ENCODE results near the gene FKRP. TPM values are rescaled to one million over a fixed set of nuclear protein-coding genes. Genes with fewer than 3 reads are reported as not detected.

The FKRP gene
- polyA plus RNA-seq, 1 donor (not counting 4 experiments of a cell fraction or from before 2014, with no cell fraction given) = 6.1 TPM

DNA sequence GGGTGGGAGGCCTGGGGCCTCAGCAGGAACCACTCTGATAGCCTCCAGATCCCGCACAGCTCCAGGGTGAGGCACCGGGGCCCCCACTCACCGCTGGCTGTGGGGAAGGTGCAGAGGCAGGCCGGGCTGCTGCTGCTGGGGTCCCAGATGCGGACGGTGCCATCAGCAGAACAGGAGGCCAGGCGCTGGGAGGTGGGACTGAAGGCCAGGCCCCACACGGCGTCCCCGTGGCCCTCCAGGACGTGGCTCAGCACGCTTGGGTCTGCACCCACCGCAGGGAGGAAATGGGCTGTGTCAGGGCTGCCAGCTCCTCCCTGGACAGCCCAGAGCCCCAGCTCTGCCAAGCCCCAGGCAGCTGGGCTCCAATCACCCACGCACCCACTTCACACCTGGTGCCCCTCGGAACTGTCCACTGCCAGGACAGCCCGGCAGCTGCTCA, 22.8 kb upstream of the FKRP start:
- dilution Hi-C loops (cut with MboI; ENCODE audit: extremely low pct_ligation_motif_present, low sequenced_read_pairs) = no loop called here
- Histone ChIP-seq H3K27ac (ENCODE audit: control insufficient read depth, insufficient read depth, low read length) (no peak overlapping the region), H4K20me1 (ENCODE audit: control insufficient read depth, extremely low read depth, insufficient read depth, low read length) (peaks cover 8% of the 10 kb centered on the region), H3K4me2 (ENCODE audit: control insufficient read depth, extremely low read depth, insufficient read depth, low read depth, low read length) (no peak overlapping the region), H3K27me3 (ENCODE audit: control insufficient read depth, extremely low read depth, insufficient read depth, low read length) (no peaks in the 10 kb centered on the region), H3K36me3 (ENCODE audit: control insufficient read depth in 2 of 2, extremely low read depth in 1 of 2, insufficient read depth in 2 of 2, low read length in 2 of 2) (peaks cover 58 to 68% of the 10 kb centered on the region in 2 experiments), H3K9ac (ENCODE audit: control insufficient read depth, extremely low read depth, insufficient read depth, low read length) (no peak overlapping the region), H3K4me1 (ENCODE audit: control insufficient read depth, extremely low read depth, insufficient read depth, low read length) (peaks cover 2% of the 10 kb centered on the region), H3K4me3 (ENCODE audit: control insufficient read depth in 2 of 3, extremely low read depth in 1 of 3, insufficient read depth in 2 of 3, low read depth in 1 of 3, low read length in 3 of 3) (no peak overlapping the region), H3K9me1 (ENCODE audit: control insufficient read depth, extremely low read depth, insufficient read depth, low read length) (no peaks in the 10 kb centered on the region), H2AFZ (ENCODE audit: control insufficient read depth, low read length) (no peak overlapping the region), H3K79me2 (ENCODE audit: control insufficient read depth, insufficient read depth, low read length) (peaks cover 7% of the 10 kb centered on the region), H3K9me3 (ENCODE audit: control insufficient read depth, low read depth, low read length) (no peaks in the 10 kb centered on the region)
- DNase-seq (ENCODE audit: low read depth, low spot score) = no peak
- TF ChIP-seq EZH2 (IDR thresholded peaks at IDR 0.05; ENCODE audit: low read length) = no peak
- TF ChIP-seq, protein P1, sequence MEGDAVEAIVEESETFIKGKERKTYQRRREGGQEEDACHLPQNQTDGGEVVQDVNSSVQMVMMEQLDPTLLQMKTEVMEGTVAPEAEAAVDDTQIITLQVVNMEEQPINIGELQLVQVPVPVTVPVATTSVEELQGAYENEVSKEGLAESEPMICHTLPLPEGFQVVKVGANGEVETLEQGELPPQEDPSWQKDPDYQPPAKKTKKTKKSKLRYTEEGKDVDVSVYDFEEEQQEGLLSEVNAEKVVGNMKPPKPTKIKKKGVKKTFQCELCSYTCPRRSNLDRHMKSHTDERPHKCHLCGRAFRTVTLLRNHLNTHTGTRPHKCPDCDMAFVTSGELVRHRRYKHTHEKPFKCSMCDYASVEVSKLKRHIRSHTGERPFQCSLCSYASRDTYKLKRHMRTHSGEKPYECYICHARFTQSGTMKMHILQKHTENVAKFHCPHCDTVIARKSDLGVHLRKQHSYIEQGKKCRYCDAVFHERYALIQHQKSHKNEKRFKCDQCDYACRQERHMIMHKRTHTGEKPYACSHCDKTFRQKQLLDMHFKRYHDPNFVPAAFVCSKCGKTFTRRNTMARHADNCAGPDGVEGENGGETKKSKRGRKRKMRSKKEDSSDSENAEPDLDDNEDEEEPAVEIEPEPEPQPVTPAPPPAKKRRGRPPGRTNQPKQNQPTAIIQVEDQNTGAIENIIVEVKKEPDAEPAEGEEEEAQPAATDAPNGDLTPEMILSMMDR (optimal IDR thresholded peaks at IDR 0.05 in 1 of 3, IDR thresholded peaks at IDR 0.05 in 1 of 3, conservative IDR thresholded peaks at IDR 0.05 in 1 of 3; ENCODE audit: extremely low read depth in 1 of 3, insufficient read depth in 2 of 3, low read length in 3 of 3) = no peak
- FAIRE-seq = no peak

DNA sequence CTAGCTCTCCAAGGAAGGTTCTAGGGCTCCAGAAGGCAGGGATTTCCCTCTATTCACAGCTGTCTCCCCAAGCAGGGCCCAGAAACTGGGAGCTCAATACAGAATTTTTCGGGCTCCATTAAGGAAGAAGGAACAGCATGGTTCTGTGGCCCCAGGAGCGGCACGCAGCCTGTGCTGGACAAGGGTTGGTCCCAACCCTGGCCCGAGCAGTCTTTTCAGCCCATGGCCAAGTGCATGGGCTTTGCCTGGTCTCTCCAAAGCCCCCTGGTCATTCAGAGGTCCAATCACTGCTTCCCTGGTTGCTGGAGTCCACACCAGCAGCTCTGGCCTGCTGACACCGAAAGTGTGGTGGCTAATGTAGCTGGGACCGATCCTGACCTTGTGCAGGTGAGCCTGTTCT, 22.4 kb upstream of the FKRP start:
- no peak overlapping the region for H3K4me3 ChIP-seq (ENCODE audit: control insufficient read depth in 2 of 3, extremely low read depth in 1 of 3, insufficient read depth in 2 of 3, low read depth in 1 of 3, low read length in 3 of 3)
- H3K79me2 ChIP-seq (ENCODE audit: control insufficient read depth, insufficient read depth, low read length) = peaks cover 11% of the 10 kb centered on the region
- peaks cover 60 to 73% of the 10 kb centered on the region in 2 experiments for H3K36me3 ChIP-seq (ENCODE audit: control insufficient read depth in 2 of 2, extremely low read depth in 1 of 2, insufficient read depth in 2 of 2, low read length in 2 of 2)
- FAIRE-seq (no peak), DNase-seq (ENCODE audit: low read depth, low spot score) (no peak)
- TF ChIP-seq, protein P1 (optimal IDR thresholded peaks at IDR 0.05 in 1 of 3, IDR thresholded peaks at IDR 0.05 in 1 of 3, conservative IDR thresholded peaks at IDR 0.05 in 1 of 3; ENCODE audit: extremely low read depth in 1 of 3, insufficient read depth in 2 of 3, low read length in 3 of 3) = no peak
- no peak for TF ChIP-seq EZH2 (IDR thresholded peaks at IDR 0.05; ENCODE audit: low read length)
- no peaks in the 10 kb centered on the region for H3K4me1 ChIP-seq (ENCODE audit: control insufficient read depth, extremely low read depth, insufficient read depth, low read length)
- peaks cover 12% of the 10 kb centered on the region for H4K20me1 ChIP-seq (ENCODE audit: control insufficient read depth, extremely low read depth, insufficient read depth, low read length)
- no peaks in the 10 kb centered on the region for H3K9me3 ChIP-seq (ENCODE audit: control insufficient read depth, low read depth, low read length)
- H3K27ac ChIP-seq (ENCODE audit: control insufficient read depth, insufficient read depth, low read length) = no peak overlapping the region
- dilution Hi-C loops (cut with MboI; ENCODE audit: extremely low pct_ligation_motif_present, low sequenced_read_pairs) = no loop called here
- no peak overlapping the region for H3K9ac ChIP-seq (ENCODE audit: control insufficient read depth, extremely low read depth, insufficient read depth, low read length)
- H3K27me3 ChIP-seq (ENCODE audit: control insufficient read depth, extremely low read depth, insufficient read depth, low read length) = no peaks in the 10 kb centered on the region
- no peak overlapping the region for H2AFZ ChIP-seq (ENCODE audit: control insufficient read depth, low read length)
- H3K4me2 ChIP-seq (ENCODE audit: control insufficient read depth, extremely low read depth, insufficient read depth, low read depth, low read length) = no peak overlapping the region
- H3K9me1 ChIP-seq (ENCODE audit: control insufficient read depth, extremely low read depth, insufficient read depth, low read length) = no peaks in the 10 kb centered on the region
